NT2/D1 (cell line): Measurements from ENCODE around the gene KCNAB3.

Experiments used
- DNase-seq: peaks from one replicate; pipeline ENCODE4 v3.0.0-alpha.2; 2011; ENCODE audit warnings: low read depth, low spot score
- H3K27me3 ChIP-seq: 2 replicates; pipeline ENCODE4 v1.6.0; 2011; ENCODE audit warnings: mild to moderate bottlenecking; ENCODE audit not compliant: insufficient read length, insufficient read depth
- H3K36me3 ChIP-seq: 2 replicates; pipeline ENCODE4 v1.6.1; 2011; ENCODE audit warnings: mild to moderate bottlenecking, low read length, mixed read lengths; ENCODE audit not compliant: insufficient read depth, insufficient read length
- H3K4me1 ChIP-seq: 2 replicates; pipeline ENCODE4 v1.5.1; 2011; ENCODE audit not compliant: insufficient read depth, insufficient read length
- H3K4me3 ChIP-seq: 2 replicates; pipeline ENCODE4 v1.5.1; 2011; ENCODE audit warnings: low read depth; ENCODE audit not compliant: insufficient read length
- H3K9ac ChIP-seq: 2 replicates; pipeline ENCODE4 v1.6.0; 2011; ENCODE audit warnings: low read depth; ENCODE audit not compliant: insufficient read length
- H3K9me3 ChIP-seq: 2 replicates; pipeline ENCODE4 v1.5.1; 2011; ENCODE audit warnings: mild to moderate bottlenecking, low read length; ENCODE audit not compliant: insufficient read depth
- SUZ12 ChIP-seq: IDR thresholded peaks from 2 replicates; pipeline ENCODE4 v1.6.1; 2011; ENCODE audit not compliant: insufficient read length, insufficient read depth; ENCODE audit errors: extremely low read depth
- YY1 ChIP-seq: IDR thresholded peaks from 2 replicates; pipeline ENCODE4 v1.6.1; 2011; ENCODE audit not compliant: insufficient read length, insufficient read depth
- ZNF274 ChIP-seq: IDR thresholded peaks from 2 replicates; pipeline ENCODE4 v1.6.1; 2011; ENCODE audit warnings: mild to moderate bottlenecking, low read depth, low read length

The KCNAB3 gene

GRCh38 chr17:7950578-7950977 lies 20.9 kb upstream of the KCNAB3 start:
- H3K36me3 ChIP-seq, result peaks cover 35% of the 10 kb centered on the region
- no peak overlapping the region for H3K4me3 ChIP-seq
- H3K9me3 ChIP-seq, result no peaks in the 10 kb centered on the region
- no peak overlapping the region for H3K9ac ChIP-seq
- no peaks in the 10 kb centered on the region for H3K27me3 ChIP-seq
- peaks cover 3% of the 10 kb centered on the region for H3K4me1 ChIP-seq
- TF ChIP-seq YY1, result no peak
- TF ChIP-seq ZNF274, result no peak
- no peak for TF ChIP-seq SUZ12
- no peak for DNase-seq

- Histone ChIP-seq H3K36me3 (peaks cover 54% of the 10 kb centered on the region), H3K4me1 (no peaks in the 10 kb centered on the region), H3K4me3 (no peak overlapping the region), H3K27me3 (no peaks in the 10 kb centered on the region), H3K9me3 (no peaks in the 10 kb centered on the region), H3K9ac (no peak overlapping the region)
- TF ChIP-seq YY1, result no peak
- TF ChIP-seq SUZ12, result no peak
- DNase-seq, result no peak
Measured at GRCh38 chr17:7947651-7948050, 18.0 kb upstream of the KCNAB3 start.

GRCh38 chr17:7946441-7946840 lies 16.8 kb upstream of the KCNAB3 start:
- no peaks in the 10 kb centered on the region for H3K27me3 ChIP-seq
- no peak for DNase-seq
- H3K9me3 ChIP-seq, result no peaks in the 10 kb centered on the region
- H3K4me1 ChIP-seq, result no peaks in the 10 kb centered on the region
- TF ChIP-seq YY1, result no peak
- no peak for TF ChIP-seq ZNF274
- no peak for TF ChIP-seq SUZ12
- peaks cover 56% of the 10 kb centered on the region for H3K36me3 ChIP-seq
- H3K9ac ChIP-seq, result no peak overlapping the region
- no peak overlapping the region for H3K4me3 ChIP-seq

- DNase-seq, result no peak
- Histone ChIP-seq H3K36me3 (peaks cover 62% of the 10 kb centered on the region), H3K9me3 (no peaks in the 10 kb centered on the region), H3K4me3 (no peak overlapping the region), H3K4me1 (no peaks in the 10 kb centered on the region), H3K27me3 (no peaks in the 10 kb centered on the region), H3K9ac (no peak overlapping the region)
- TF ChIP-seq ZNF274, result no peak
- no peak for TF ChIP-seq YY1
- no peak for TF ChIP-seq SUZ12
Measured at GRCh38 chr17:7945651-7946050, 16.0 kb upstream of the KCNAB3 start.

GRCh38 chr17:7944326-7944725 lies 14.7 kb upstream of the KCNAB3 start:
- H3K36me3 ChIP-seq, result peaks cover 70% of the 10 kb centered on the region
- H3K4me1 ChIP-seq, result no peaks in the 10 kb centered on the region
- no peaks in the 10 kb centered on the region for H3K9me3 ChIP-seq
- no peak overlapping the region for H3K9ac ChIP-seq
- TF ChIP-seq SUZ12, result no peak
- no peak for TF ChIP-seq ZNF274
- TF ChIP-seq YY1, result no peak
- H3K4me3 ChIP-seq, result no peak overlapping the region
- DNase-seq, result no peak
- no peaks in the 10 kb centered on the region for H3K27me3 ChIP-seq

- H3K9me3 ChIP-seq, result no peaks in the 10 kb centered on the region
- no peaks in the 10 kb centered on the region for H3K4me1 ChIP-seq
Measured at GRCh38 chr17:7943291-7943690, 13.6 kb upstream of the KCNAB3 start.

GRCh38 chr17:7940743-7941142 lies 11.1 kb upstream of the KCNAB3 start:
- Histone ChIP-seq H3K4me1 (no peaks in the 10 kb centered on the region), H3K9ac (no peak overlapping the region), H3K27me3 (no peaks in the 10 kb centered on the region), H3K9me3 (no peaks in the 10 kb centered on the region), H3K4me3 (no peak overlapping the region), H3K36me3 (peaks cover 58% of the 10 kb centered on the region)
- TF ChIP-seq SUZ12 (no peak), YY1 (no peak)
- no peak for DNase-seq

More at GRCh38 chr17:7943291-7943690, 13.6 kb upstream of the KCNAB3 start:
- Histone ChIP-seq H3K9ac (no peak overlapping the region), H3K27me3 (no peaks in the 10 kb centered on the region), H3K4me3 (no peak overlapping the region), H3K36me3 (peaks cover 61% of the 10 kb centered on the region)
- TF ChIP-seq YY1 (no peak), SUZ12 (no peak), ZNF274 (no peak)
- no peak for DNase-seq

GRCh38 chr17:7940034-7940433 lies 10.4 kb upstream of the KCNAB3 start:
- TF ChIP-seq SUZ12 (no peak), ZNF274 (no peak), YY1 (no peak)
- Histone ChIP-seq H3K27me3 (no peaks in the 10 kb centered on the region), H3K9ac (no peak overlapping the region), H3K4me1 (no peaks in the 10 kb centered on the region), H3K4me3 (no peak overlapping the region), H3K9me3 (no peaks in the 10 kb centered on the region), H3K36me3 (peaks cover 57% of the 10 kb centered on the region)
- no peak for DNase-seq
